Neuronal stem cell (in vitro differentiated cells): Measurements from ENCODE around the gene ZNF784.

ENCODE experiments used
- DNase-seq: peaks from one replicate; pipeline ENCODE4 v3.0.0-alpha.2; 2013; ENCODE audit warnings: low spot score
- H2AFZ ChIP-seq: one replicate; pipeline ENCODE4 v1.6.1; 2013; ENCODE audit warnings: mild to moderate bottlenecking, low read length, inconsistent platforms
- H2AK5ac ChIP-seq: 2 replicates; pipeline ENCODE4 v1.6.1; 2013; ENCODE audit warnings: low read depth, mild to moderate bottlenecking, inconsistent platforms, low read length, moderate library complexity, mixed read lengths
- H2BK120ac ChIP-seq: 2 replicates; pipeline ENCODE4 v1.6.1; 2013; ENCODE audit warnings: low read depth, mild to moderate bottlenecking, inconsistent platforms, low read length, moderate library complexity, mixed read lengths
- H2BK12ac ChIP-seq: one replicate; pipeline ENCODE4 v1.6.1; 2013; ENCODE audit warnings: low read length, inconsistent platforms
- H2BK15ac ChIP-seq: 2 replicates; pipeline ENCODE4 v1.6.1; 2013; ENCODE audit warnings: mild to moderate bottlenecking, low read length, inconsistent platforms, mixed read lengths
- H2BK5ac ChIP-seq: one replicate; pipeline ENCODE4 v1.6.1; 2013; ENCODE audit warnings: inconsistent platforms, mild to moderate bottlenecking, low read length, moderate library complexity
- H3K14ac ChIP-seq: one replicate; pipeline ENCODE4 v1.6.1; 2013; ENCODE audit warnings: low read length, inconsistent platforms
- H3K18ac ChIP-seq: 2 replicates; pipeline ENCODE4 v1.6.1; 2013; ENCODE audit warnings: low read length, inconsistent platforms
- H3K23ac ChIP-seq: 2 replicates; pipeline ENCODE4 v1.6.1; 2013; ENCODE audit warnings: low read depth, mild to moderate bottlenecking, mixed read lengths, low read length, inconsistent platforms; ENCODE audit not compliant: poor library complexity
- H3K27ac ChIP-seq: replicated peaks from 3 replicates; pipeline ENCODE4 v1.5.1; 2013; ENCODE audit warnings: low read length, inconsistent platforms
- H3K27me3 ChIP-seq, 3 experiments: 2 replicates each; pipeline ENCODE4 v1.6.1; 2013; ENCODE audit warnings: low read length in 3 of 3, mild to moderate bottlenecking in 2 of 3, inconsistent platforms in 1 of 3, low read depth in 1 of 3, mixed read lengths in 1 of 3, moderate library complexity in 1 of 3; ENCODE audit not compliant: control insufficient read depth in 3 of 3, insufficient read depth in 3 of 3
- H3K36me3 ChIP-seq, 2 donors: replicated peaks in 1 of 2; 2 replicates each; pipeline ENCODE4 v1.6.1; 2013; ENCODE audit warnings: low read length in 2 of 2; ENCODE audit not compliant: control insufficient read depth in 2 of 2, insufficient read depth in 2 of 2
- H3K4ac ChIP-seq: 2 replicates; pipeline ENCODE4 v1.6.1; 2013; ENCODE audit warnings: inconsistent platforms, mild to moderate bottlenecking, low read length, moderate library complexity
- H3K4me1 ChIP-seq, 2 donors: 1 replicate in 1 of 2; 2 replicates in 1 of 2; pipeline ENCODE4 v1.6.1; 2013; ENCODE audit warnings: low read length in 2 of 2, low read depth in 1 of 2; ENCODE audit not compliant: control insufficient read depth in 2 of 2, insufficient read depth in 1 of 2
- H3K4me2 ChIP-seq: one replicate; pipeline ENCODE4 v1.6.1; 2013; ENCODE audit warnings: mild to moderate bottlenecking, low read length, inconsistent platforms; ENCODE audit not compliant: insufficient read depth, poor library complexity, severe bottlenecking
- H3K4me3 ChIP-seq, 2 donors: 2 replicates each; pipeline ENCODE4 v1.5.1; 2013; ENCODE audit warnings: low read length in 2 of 2, mild to moderate bottlenecking in 2 of 2, inconsistent platforms in 1 of 2, moderate library complexity in 1 of 2
- H3K79me1 ChIP-seq: one replicate; pipeline ENCODE4 v1.6.1; 2013; ENCODE audit warnings: low read depth, mild to moderate bottlenecking, inconsistent platforms, low read length, moderate library complexity
- H3K9ac ChIP-seq: one replicate; pipeline ENCODE4 v1.6.1; 2013; ENCODE audit warnings: mild to moderate bottlenecking, low read depth, low read length, inconsistent platforms; ENCODE audit not compliant: poor library complexity
- H3K9me3 ChIP-seq, 2 donors: replicated peaks in 1 of 2; 2 replicates each; pipeline versions ENCODE3 to v1.6.1; 2013; ENCODE audit warnings: low read length in 2 of 2, mild to moderate bottlenecking in 2 of 2, inconsistent platforms in 1 of 2, low read depth in 1 of 2, mixed read lengths in 1 of 2, moderate library complexity in 1 of 2; ENCODE audit not compliant: control insufficient read depth in 2 of 2, insufficient read depth in 1 of 2
- H4K8ac ChIP-seq: one replicate; pipeline ENCODE4 v1.6.1; 2013; ENCODE audit warnings: low read depth, mild to moderate bottlenecking, inconsistent platforms, low read length, moderate library complexity
- H4K91ac ChIP-seq: one replicate; pipeline ENCODE4 v1.6.1; 2013; ENCODE audit warnings: low read length, low read depth, mild to moderate bottlenecking, inconsistent platforms; ENCODE audit not compliant: poor library complexity
- WGBS, 2 donors: extraction: QIAGEN DNeasy Blood & Tissue Kit; methylation state at CpG; one replicate each; pipeline ENCODE4 v1.1.7; 2013; ENCODE audit warnings: missing lambda C conversion rate in 2 of 2, mixed read lengths in 1 of 2; ENCODE audit not compliant: insufficient read length in 2 of 2, insufficient replicate concordance in 1 of 2; ENCODE audit errors: extremely low coverage in 2 of 2; 5-methylcytosine and 5-hydroxymethylcytosine counted together

The ZNF784 gene

DNA sequence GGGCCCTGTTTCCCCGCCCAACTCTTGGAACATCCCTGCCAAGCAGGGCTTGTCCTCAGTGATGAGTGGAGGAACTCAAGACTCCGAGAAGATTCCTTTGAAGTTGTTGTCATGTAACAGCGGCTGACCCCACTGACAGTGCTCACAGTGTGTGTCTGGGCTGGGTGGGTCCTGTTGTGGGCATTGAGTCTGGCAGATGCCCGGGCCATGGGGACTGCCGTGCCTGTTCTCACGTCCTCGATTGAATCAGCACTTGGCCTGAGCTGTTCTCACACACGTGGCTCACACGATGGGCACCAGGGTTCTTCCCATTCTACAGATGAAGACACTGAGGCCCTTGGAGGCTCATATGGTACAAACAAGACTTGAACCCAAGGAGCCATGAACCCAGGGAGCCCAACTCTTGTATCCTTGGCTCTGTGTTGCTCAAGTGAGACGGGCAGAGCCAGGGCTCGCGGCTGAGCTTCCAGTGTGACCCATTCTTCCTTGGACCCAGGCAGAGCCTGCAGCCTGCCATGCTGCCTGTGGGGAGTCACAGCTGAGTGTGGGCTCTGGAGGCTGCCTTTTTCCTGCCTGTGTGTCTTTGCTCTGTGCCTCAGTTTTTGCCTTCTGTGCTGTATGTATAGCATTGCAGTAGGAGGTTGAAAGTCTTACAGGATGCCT lies 42.1 kb upstream of the ZNF784 start:
- Histone ChIP-seq H2BK15ac (no peak overlapping the region), H2BK12ac (no peak overlapping the region), H3K36me3 (peaks cover 77 to 95% of the 10 kb centered on the region in 2 donors)

DNA sequence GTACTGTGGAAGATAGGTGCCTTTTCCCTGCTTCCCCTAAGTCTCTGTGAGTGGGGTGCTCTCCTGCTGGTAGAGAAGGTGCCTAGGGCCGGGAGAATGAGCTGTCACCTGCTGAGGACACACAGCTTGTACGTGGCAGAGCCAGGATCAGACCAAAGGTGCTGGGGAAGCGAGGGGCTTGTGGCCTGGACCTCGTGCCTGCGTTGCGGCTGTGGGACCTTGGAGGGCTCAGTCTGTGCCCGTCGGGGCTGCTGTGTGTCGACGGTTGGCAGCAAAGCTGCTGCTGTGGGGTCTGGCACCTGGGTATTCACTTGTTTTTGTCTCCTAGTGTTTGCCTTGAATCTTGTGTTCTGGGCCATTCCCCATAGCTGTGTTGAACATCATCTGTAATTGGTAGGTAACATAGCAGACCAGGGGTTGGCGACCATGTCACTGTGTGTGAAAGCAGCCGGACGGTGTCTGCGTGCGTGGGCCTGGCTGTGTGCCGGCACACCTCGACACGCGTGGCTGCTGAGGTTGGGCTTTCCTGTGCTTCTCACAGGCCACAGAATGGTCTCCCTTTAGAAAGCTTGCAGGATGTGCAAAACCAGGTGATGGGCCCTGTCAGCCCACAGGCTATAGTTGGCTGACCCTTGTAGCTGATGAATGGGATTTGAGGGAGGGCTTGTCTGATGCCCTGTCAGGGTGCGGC lies 39.6 kb upstream of the ZNF784 start:
- H2BK5ac ChIP-seq = peak overlapping the region; percentile 26
- H3K27ac ChIP-seq = no peak overlapping the region
- H3K9me3 ChIP-seq = no peaks in the 10 kb centered on the region
- DNase-seq = no peak
- H3K27me3 ChIP-seq = no peaks in the 10 kb centered on the region
- H3K4ac ChIP-seq = no peak overlapping the region
- no peak overlapping the region for H2AFZ ChIP-seq
- H3K9ac ChIP-seq = no peak overlapping the region
- H2BK120ac ChIP-seq = no peak overlapping the region
- H3K79me1 ChIP-seq = peaks cover 49% of the 10 kb centered on the region
- no peak overlapping the region for H4K91ac ChIP-seq
- H3K4me2 ChIP-seq = no peak overlapping the region
- WGBS, 2 donors = no CpG with 5 or more reads among the region's 20 CpGs
- peak overlapping the region in 1 of 2 donors; percentile 5 for H3K4me3 ChIP-seq
- H3K23ac ChIP-seq = peak overlapping the region; percentile 80
- no peaks in the 10 kb centered on the region for H3K4me1 ChIP-seq
- H3K18ac ChIP-seq = no peak overlapping the region
- peaks cover 72 to 97% of the 10 kb centered on the region in 2 donors for H3K36me3 ChIP-seq
- H2BK15ac ChIP-seq = no peak overlapping the region
- no peak overlapping the region for H4K8ac ChIP-seq
- H3K14ac ChIP-seq = no peak overlapping the region
- peak overlapping the region; percentile 22 for H2BK12ac ChIP-seq
- H2AK5ac ChIP-seq = no peak overlapping the region

More for the DNA sequence above, 42.1 kb upstream of the ZNF784 start:
- Histone ChIP-seq H4K91ac (no peak overlapping the region), H3K18ac (no peak overlapping the region), H3K9me3 (no peaks in the 10 kb centered on the region), H2BK5ac (peak overlapping the region; percentile 59), H3K4me2 (no peak overlapping the region), H3K9ac (peak overlapping the region; percentile 27), H3K4ac (no peak overlapping the region), H2AK5ac (no peak overlapping the region), H4K8ac (no peak overlapping the region), H2BK120ac (no peak overlapping the region), H3K23ac (peak overlapping the region; percentile 40), H2AFZ (no peak overlapping the region), H3K4me3 (peak overlapping the region in 1 of 2 donors; percentile 37), H3K27ac (no peak overlapping the region), H3K4me1 (peaks cover 0 to 5% of the 10 kb centered on the region in 2 donors), H3K79me1 (peaks cover 60% of the 10 kb centered on the region), H3K27me3 (no peaks in the 10 kb centered on the region), H3K14ac (no peak overlapping the region)
- WGBS, 2 donors = no CpG with 5 or more reads among the region's 12 CpGs
- DNase-seq = no peak

DNA sequence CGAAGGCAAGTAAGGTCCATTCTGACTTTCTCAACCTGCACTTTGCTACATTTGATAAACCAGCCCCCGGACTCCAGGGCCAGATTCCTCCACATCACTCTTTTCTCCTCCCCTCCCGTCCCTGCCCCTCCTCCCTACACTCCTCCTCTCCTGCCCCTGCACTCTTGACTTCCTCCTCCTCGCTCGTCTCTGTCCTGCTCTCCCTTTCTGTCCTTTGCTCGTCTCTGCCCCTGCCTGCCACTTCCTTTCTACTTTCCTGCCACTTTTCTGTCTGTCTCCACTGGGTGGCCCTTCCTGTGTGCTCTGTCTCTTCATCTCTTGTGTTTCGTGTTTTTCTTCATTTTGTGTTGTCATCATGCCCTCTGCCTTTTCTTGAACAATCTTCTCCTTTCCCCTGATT lies 37.5 kb upstream of the ZNF784 start:
- Histone ChIP-seq H2BK5ac (no peak overlapping the region), H3K27ac (no peak overlapping the region), H3K79me1 (peaks cover 37% of the 10 kb centered on the region), H3K9me3 (no peaks in the 10 kb centered on the region), H3K14ac (no peak overlapping the region), H3K4me3 (no peak overlapping the region), H4K91ac (no peak overlapping the region), H3K36me3 (peaks cover 57 to 95% of the 10 kb centered on the region in 2 donors), H3K9ac (peak overlapping the region; percentile 66), H3K4me2 (no peak overlapping the region), H3K18ac (no peak overlapping the region), H4K8ac (no peak overlapping the region), H3K23ac (no peak overlapping the region), H2BK12ac (no peak overlapping the region), H2AFZ (no peak overlapping the region), H3K27me3 (no peaks in the 10 kb centered on the region), H3K4ac (no peak overlapping the region), H2BK120ac (no peak overlapping the region), H3K4me1 (peaks cover 5 to 6% of the 10 kb centered on the region in 2 donors), H2BK15ac (no peak overlapping the region), H2AK5ac (no peak overlapping the region)
- no CpG with 5 or more reads among the region's 7 CpGs for WGBS, 2 donors
- no peak for DNase-seq

DNA sequence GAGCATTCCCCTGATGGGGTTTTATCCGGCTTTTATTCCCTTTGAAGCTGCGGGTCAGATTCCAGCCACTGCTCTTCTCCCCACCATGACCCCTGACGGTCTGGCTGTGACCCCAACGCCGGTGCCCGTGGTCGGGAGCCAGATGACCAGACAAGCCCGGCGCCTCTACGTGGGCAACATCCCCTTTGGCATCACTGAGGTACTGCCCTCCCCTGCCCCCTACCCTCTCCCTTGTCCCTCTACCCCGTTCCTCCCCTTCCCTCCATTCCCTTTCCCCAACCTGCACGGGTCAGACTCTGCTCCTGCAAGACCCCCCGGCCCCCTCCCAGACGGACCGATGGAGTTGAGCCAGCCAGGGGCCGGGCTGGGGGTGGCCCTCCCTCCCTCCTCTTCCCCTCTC lies 36.6 kb upstream of the ZNF784 start:
- no peak overlapping the region for H2BK15ac ChIP-seq
- H3K27me3 ChIP-seq = no peaks in the 10 kb centered on the region
- H3K9me3 ChIP-seq = no peaks in the 10 kb centered on the region
- no peak overlapping the region for H2AK5ac ChIP-seq
- no peak overlapping the region for H4K91ac ChIP-seq
- H3K4ac ChIP-seq = no peak overlapping the region
- peaks cover 48 to 94% of the 10 kb centered on the region in 2 donors for H3K36me3 ChIP-seq
- no peak overlapping the region for H2BK5ac ChIP-seq
- WGBS, 2 donors = no CpG with 5 or more reads among the region's 16 CpGs
- no peak overlapping the region for H4K8ac ChIP-seq
- H3K79me1 ChIP-seq = peaks cover 32% of the 10 kb centered on the region
- peaks cover 11 to 12% of the 10 kb centered on the region in 2 donors for H3K4me1 ChIP-seq
- H2BK120ac ChIP-seq = no peak overlapping the region
- no peak overlapping the region for H3K23ac ChIP-seq
- DNase-seq = no peak
- no peak overlapping the region for H2BK12ac ChIP-seq
- no peak overlapping the region for H3K4me3 ChIP-seq
- no peak overlapping the region for H3K4me2 ChIP-seq
- peak overlapping the region; percentile 78 for H3K9ac ChIP-seq
- H3K14ac ChIP-seq = no peak overlapping the region
- no peak overlapping the region for H2AFZ ChIP-seq
- no peak overlapping the region for H3K27ac ChIP-seq
- no peak overlapping the region for H3K18ac ChIP-seq
